HepG2 (cell line): ENCODE results near the gene MLYCD. TPM values are rescaled to one million over a fixed set of nuclear protein-coding genes. Genes with fewer than 3 reads are reported as not detected.
A peak's percentile ranks its signal among the peaks of the same experiment; 100 is the strongest.

ENCODE experiments used
- ARHGAP35 ChIP-seq: sonication (generic); formaldehyde crosslinking; IDR thresholded peaks from 2 replicates; pipeline ENCODE4 v1.9.0; 2022; ENCODE audit warnings: mild to moderate bottlenecking, inconsistent platforms, moderate library complexity, missing genetic modification reagents, borderline replicate concordance
- GATAD1 ChIP-seq: IDR thresholded peaks from 2 replicates; pipeline ENCODE4 v1.6.1; 2016; ENCODE audit warnings: missing genetic modification reagents, missing compliant biosample characterization
- HNF4G ChIP-seq, 2 experiments: sonication (generic) in 1 of 2; formaldehyde crosslinking in 1 of 2; IDR thresholded peaks; 2 replicates each; pipeline versions ENCODE4 v1.4.0 to v1.6.1; 2011 to 2020; ENCODE audit warnings: borderline replicate concordance in 2 of 2, low read depth in 2 of 2, mild to moderate bottlenecking in 2 of 2, low read length in 1 of 2, missing genetic modification reagents in 1 of 2, moderate library complexity in 1 of 2
- HNRNPK ChIP-seq: fragments of 200-400 bp; formaldehyde crosslinking; IDR thresholded peaks from 2 replicates; pipeline ENCODE4 v1.6.1; 2018; ENCODE audit warnings: low read length, low read depth, moderate library complexity, mild to moderate bottlenecking; ENCODE audit not compliant: poor library complexity, severe bottlenecking
- HOXA9 ChIP-seq: sonication (generic); formaldehyde crosslinking; IDR thresholded peaks from 2 replicates; pipeline ENCODE4 v1.8.1; 2022; ENCODE audit warnings: missing genetic modification reagents, mild to moderate bottlenecking, moderate library complexity, borderline replicate concordance
- NFIC ChIP-seq: IDR thresholded peaks from 2 replicates; pipeline ENCODE4 v1.6.1; 2012; ENCODE audit warnings: mild to moderate bottlenecking, low read length, inconsistent platforms
- PCBP2 ChIP-seq: fragments of 200-400 bp; formaldehyde crosslinking; optimal IDR thresholded peaks from 2 replicates; pipeline ENCODE3; 2018; ENCODE audit warnings: low read length, low read depth; ENCODE audit not compliant: poor library complexity, severe bottlenecking
- POLR2A ChIP-seq, 2 experiments: IDR thresholded peaks; 2 replicates each; pipeline ENCODE4 v1.6.1; 2011; ENCODE audit warnings: low read depth in 2 of 2, low read length in 2 of 2, mild to moderate bottlenecking in 1 of 2, moderate library complexity in 1 of 2; ENCODE audit not compliant: insufficient read depth in 1 of 2
- ZFYVE20 ChIP-seq: sonication (generic); formaldehyde crosslinking; IDR thresholded peaks from 2 replicates; pipeline ENCODE4 v1.8.0; 2023; ENCODE audit warnings: low read depth, mild to moderate bottlenecking, moderate library complexity, missing genetic modification reagents, borderline replicate concordance
- ZNF496 ChIP-seq: sonication (generic); formaldehyde crosslinking; IDR thresholded peaks from 2 replicates; pipeline ENCODE4 v1.8.1; 2023; ENCODE audit warnings: mild to moderate bottlenecking, moderate library complexity, missing genetic modification reagents; ENCODE audit not compliant: insufficient replicate concordance
- ZNF614 ChIP-seq: IDR thresholded peaks from 2 replicates; pipeline ENCODE4 v1.6.1; 2018; ENCODE audit warnings: missing biosample characterization, missing genetic modification reagents, inconsistent platforms, borderline replicate concordance
- polyA plus RNA-seq, 8 experiments: library from polyadenylated mRNA; depleted of rRNA in 3 of 8; stranded (reverse) in 7 of 8; unstranded in 1 of 8; fragments of >200 nt; fragmentation: Illumina TruSeq in 4 of 8; extraction: Trizol in 4 of 8; gene quantifications; 2 replicates each; pipeline versions ENCODE4 v1.2.1 to v1.2.3, GENCODE V29; 2011 to 2016; ENCODE audit warnings: low read depth in 4 of 8, missing spikeins in 1 of 8, mixed read lengths in 1 of 8; ENCODE audit not compliant: insufficient read depth in 1 of 8
- total RNA-seq, 5 experiments: library from RNA; depleted of rRNA; stranded (reverse); fragments of >200 nt; fragmentation: Illumina TruSeq; extraction: Trizol; gene quantifications; 2 replicates each; pipeline ENCODE4 v1.2.3, GENCODE V29; 2016; ENCODE audit warnings: low read depth in 1 of 5
- TF ChIP-seq, protein P1 (sequence below), 2 experiments: sonication (generic) in 1 of 2; formaldehyde crosslinking in 1 of 2; IDR thresholded peaks; 2 replicates each; pipeline versions ENCODE4 v1.4.0 to v1.6.1; 2018 to 2020; ENCODE audit warnings: missing genetic modification reagents in 2 of 2, borderline replicate concordance in 1 of 2, low read depth in 1 of 2, mild to moderate bottlenecking in 1 of 2, missing biosample characterization in 1 of 2
- TF ChIP-seq, protein P2 (sequence below): sonication (generic); formaldehyde crosslinking; IDR thresholded peaks from 2 replicates; pipeline ENCODE4 v1.5.0; 2020; ENCODE audit warnings: mild to moderate bottlenecking, missing genetic modification reagents, borderline replicate concordance
- TF ChIP-seq, protein P3 (sequence below): sonication (generic); formaldehyde crosslinking; IDR thresholded peaks from 2 replicates; pipeline ENCODE4 v1.4.0; 2020; ENCODE audit warnings: mild to moderate bottlenecking, missing genetic modification reagents
- TF ChIP-seq, protein P4 (sequence below): sonication (generic); formaldehyde crosslinking; IDR thresholded peaks from 2 replicates; pipeline ENCODE4 v1.4.0; 2020; ENCODE audit warnings: mild to moderate bottlenecking, missing genetic modification reagents
- TF ChIP-seq, protein P5 (sequence below): sonication (generic); formaldehyde crosslinking; IDR thresholded peaks from 2 replicates; pipeline ENCODE4 v1.8.0; 2022; ENCODE audit warnings: missing genetic modification reagents, mild to moderate bottlenecking, moderate library complexity, borderline replicate concordance
- TF ChIP-seq, protein P6 (sequence below): sonication (generic); formaldehyde crosslinking; IDR thresholded peaks from 2 replicates; pipeline ENCODE4 v1.9.0; 2021; ENCODE audit warnings: missing genetic modification reagents, mild to moderate bottlenecking, borderline replicate concordance

MLYCD gene
- total and polyA plus RNA-seq, 2 of the 13 experiments (the other 11 are each of a cell fraction or from before 2014, with no cell fraction given) = 1.8 to 4.0 TPM

DNA sequence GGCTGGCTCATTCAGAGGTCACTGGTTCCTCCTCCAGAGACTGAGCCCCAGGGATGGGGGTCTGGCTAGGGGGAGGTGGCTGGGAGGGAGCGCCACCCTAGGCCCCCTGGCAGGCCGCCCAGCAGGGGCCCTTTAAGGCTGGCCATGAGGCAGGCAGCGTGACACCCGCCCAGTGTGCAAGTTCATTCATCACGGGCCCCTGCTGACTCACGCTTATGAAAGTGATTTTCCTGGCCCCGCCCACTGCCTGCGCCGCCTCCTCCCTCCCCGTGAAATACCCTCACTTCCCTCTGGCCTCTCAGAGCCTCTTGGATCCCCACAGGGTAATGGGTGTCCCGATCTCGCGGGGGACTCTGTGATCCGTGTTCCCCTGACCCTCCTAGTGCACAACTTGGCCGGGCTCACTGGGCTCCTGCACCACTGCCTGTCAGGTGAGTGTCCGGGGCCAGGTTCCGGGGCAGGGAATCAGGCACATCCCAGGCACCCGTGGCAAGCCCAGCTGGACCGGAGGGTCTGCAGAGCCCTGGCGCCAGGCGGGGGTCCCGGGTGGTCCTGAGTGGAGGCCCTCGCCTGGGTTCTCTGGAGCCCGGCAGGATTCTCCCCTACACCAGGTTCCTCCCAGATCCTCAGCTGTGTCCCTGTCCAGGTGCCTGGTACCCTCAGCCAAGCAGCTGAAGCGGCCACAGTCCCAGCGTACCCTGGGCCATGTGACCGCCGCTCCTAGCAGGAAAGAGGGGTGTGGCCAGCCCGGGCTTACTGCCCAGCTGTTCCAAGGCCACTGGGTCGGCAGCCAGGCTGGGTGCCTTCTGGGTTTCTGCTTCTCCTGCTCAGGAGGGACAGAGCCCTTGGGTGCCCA is 54.3 kb downstream of the MLYCD start, which contains the start of gene OSGIN1 (continued):
- TF ChIP-seq, protein P1, sequence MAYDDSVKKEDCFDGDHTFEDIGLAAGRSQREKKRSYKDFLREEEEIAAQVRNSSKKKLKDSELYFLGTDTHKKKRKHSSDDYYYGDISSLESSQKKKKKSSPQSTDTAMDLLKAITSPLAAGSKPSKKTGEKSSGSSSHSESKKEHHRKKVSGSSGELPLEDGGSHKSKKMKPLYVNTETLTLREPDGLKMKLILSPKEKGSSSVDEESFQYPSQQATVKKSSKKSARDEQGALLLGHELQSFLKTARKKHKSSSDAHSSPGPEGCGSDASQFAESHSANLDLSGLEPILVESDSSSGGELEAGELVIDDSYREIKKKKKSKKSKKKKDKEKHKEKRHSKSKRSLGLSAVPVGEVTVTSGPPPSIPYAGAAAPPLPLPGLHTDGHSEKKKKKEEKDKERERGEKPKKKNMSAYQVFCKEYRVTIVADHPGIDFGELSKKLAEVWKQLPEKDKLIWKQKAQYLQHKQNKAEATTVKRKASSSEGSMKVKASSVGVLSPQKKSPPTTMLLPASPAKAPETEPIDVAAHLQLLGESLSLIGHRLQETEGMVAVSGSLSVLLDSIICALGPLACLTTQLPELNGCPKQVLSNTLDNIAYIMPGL (CRISPR knock-in tag; IDR thresholded peaks at IDR 0.05; ENCODE audit: borderline replicate concordance in 1 of 2, low read depth in 1 of 2) = peak; percentile 19 to 68; a peak in 2 of 4 replicates
- TF ChIP-seq ZNF496 (no peak), GATAD1 (CRISPR knock-in tag) (peak; percentile 33; the same call in 1 of the 2 replicates), ARHGAP35 (CRISPR knock-in tag) (peak; percentile 4; the same call in 1 of the 2 replicates), NFIC (peak; percentile 63; the same call in 1 of the 2 replicates), ZNF614 (CRISPR knock-in tag) (no peak), HOXA9 (CRISPR knock-in tag) (no peak), HNRNPK (no peak), HNF4G (IDR thresholded peaks at IDR 0.05; ENCODE audit: borderline replicate concordance, low read depth, low read length) (peak; percentile 40; the same call in 1 of the 2 replicates), HNF4G (CRISPR knock-in tag; IDR thresholded peaks at IDR 0.05; ENCODE audit: borderline replicate concordance, low read depth) (no peak), POLR2A (IDR thresholded peaks at IDR 0.05; ENCODE audit: insufficient read depth in 1 of 2, low read depth in 2 of 2, low read length in 2 of 2) (peak; percentile 95 to 96), PCBP2 (no peak), ZFYVE20 (no peak)
- TF ChIP-seq, protein P2, sequence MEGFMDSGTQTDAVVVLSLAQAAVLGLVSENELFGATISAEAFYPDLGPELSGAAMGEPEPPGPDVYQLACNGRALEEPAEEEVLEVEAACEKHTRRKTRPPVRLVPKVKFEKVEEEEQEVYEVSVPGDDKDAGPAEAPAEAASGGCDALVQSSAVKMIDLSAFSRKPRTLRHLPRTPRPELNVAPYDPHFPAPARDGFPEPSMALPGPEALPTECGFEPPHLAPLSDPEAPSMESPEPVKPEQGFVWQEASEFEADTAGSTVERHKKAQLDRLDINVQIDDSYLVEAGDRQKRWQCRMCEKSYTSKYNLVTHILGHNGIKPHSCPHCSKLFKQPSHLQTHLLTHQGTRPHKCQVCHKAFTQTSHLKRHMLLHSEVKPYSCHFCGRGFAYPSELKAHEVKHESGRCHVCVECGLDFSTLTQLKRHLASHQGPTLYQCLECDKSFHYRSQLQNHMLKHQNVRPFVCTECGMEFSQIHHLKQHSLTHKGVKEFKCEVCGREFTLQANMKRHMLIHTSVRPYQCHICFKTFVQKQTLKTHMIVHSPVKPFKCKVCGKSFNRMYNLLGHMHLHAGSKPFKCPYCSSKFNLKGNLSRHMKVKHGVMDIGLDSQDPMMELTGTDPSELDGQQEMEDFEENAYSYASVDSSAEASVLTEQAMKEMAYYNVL (CRISPR knock-in tag) = peak; percentile 21; the same call in 1 of the 2 replicates
- TF ChIP-seq, protein P3, sequence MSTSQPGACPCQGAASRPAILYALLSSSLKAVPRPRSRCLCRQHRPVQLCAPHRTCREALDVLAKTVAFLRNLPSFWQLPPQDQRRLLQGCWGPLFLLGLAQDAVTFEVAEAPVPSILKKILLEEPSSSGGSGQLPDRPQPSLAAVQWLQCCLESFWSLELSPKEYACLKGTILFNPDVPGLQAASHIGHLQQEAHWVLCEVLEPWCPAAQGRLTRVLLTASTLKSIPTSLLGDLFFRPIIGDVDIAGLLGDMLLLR (CRISPR knock-in tag) = no peak
- TF ChIP-seq, protein P4, sequence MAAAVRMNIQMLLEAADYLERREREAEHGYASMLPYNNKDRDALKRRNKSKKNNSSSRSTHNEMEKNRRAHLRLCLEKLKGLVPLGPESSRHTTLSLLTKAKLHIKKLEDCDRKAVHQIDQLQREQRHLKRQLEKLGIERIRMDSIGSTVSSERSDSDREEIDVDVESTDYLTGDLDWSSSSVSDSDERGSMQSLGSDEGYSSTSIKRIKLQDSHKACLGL = peak; percentile 40; the same call in 1 of the 2 replicates
- TF ChIP-seq, protein P5, sequence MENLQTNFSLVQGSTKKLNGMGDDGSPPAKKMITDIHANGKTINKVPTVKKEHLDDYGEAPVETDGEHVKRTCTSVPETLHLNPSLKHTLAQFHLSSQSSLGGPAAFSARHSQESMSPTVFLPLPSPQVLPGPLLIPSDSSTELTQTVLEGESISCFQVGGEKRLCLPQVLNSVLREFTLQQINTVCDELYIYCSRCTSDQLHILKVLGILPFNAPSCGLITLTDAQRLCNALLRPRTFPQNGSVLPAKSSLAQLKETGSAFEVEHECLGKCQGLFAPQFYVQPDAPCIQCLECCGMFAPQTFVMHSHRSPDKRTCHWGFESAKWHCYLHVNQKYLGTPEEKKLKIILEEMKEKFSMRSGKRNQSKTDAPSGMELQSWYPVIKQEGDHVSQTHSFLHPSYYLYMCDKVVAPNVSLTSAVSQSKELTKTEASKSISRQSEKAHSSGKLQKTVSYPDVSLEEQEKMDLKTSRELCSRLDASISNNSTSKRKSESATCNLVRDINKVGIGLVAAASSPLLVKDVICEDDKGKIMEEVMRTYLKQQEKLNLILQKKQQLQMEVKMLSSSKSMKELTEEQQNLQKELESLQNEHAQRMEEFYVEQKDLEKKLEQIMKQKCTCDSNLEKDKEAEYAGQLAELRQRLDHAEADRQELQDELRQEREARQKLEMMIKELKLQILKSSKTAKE (CRISPR knock-in tag) = peak; percentile 49
- TF ChIP-seq, protein P6, sequence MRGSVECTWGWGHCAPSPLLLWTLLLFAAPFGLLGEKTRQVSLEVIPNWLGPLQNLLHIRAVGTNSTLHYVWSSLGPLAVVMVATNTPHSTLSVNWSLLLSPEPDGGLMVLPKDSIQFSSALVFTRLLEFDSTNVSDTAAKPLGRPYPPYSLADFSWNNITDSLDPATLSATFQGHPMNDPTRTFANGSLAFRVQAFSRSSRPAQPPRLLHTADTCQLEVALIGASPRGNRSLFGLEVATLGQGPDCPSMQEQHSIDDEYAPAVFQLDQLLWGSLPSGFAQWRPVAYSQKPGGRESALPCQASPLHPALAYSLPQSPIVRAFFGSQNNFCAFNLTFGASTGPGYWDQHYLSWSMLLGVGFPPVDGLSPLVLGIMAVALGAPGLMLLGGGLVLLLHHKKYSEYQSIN (CRISPR knock-in tag) = no peak
